HS-27A (cell line): ENCODE results near the gene PCDHGB5.
"Not testable (repeated sequence)": the region's sequence is repeated elsewhere in the genome, so short reads cannot be mapped to it uniquely, and the experiment has no call there.

Experiments used
- DNase-seq: peaks from one replicate; pipeline ENCODE4 v3.0.0-alpha.2; 2012; ENCODE audit warnings: low read depth, missing footprints

PCDHGB5 gene

DNA sequence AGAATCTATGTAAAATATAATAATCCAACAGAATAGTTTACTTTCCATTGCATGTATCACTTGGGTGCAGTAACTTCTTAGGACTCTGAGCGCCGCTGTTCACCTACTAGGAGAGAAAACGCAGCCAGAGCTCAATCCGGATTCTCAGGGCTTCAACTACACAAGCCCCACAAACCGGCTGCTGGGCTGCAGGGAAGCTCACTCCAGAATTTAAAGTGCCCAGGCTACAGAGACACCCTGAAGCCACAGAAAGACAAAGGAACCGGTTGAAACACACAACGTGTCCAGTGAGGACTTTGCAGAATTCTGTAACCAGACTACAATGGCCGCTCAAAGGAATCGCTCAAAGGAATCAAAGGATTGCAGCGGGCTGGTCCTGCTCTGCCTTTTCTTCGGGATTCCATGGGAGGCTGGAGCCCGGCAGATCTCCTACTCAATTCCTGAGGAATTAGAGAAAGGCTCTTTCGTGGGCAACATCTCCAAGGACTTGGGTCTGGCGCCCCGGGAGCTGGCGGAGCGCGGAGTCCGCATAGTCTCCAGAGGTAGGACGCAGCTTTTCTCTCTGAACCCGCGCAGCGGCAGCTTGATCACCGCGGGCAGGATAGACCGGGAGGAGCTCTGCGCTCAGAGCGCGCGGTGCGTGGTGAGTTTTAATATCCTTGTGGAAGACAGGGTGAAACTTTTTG lies 15.2 kb downstream of the PCDHGB5 start, which contains the start of gene PCDHGA10:
Gene PCDHGA10 (plus strand): TSS at position 134 of the 686 bp plus-strand sequence. CDS start 189 bp downstream, at position 323.
- no peak for DNase-seq

DNA sequence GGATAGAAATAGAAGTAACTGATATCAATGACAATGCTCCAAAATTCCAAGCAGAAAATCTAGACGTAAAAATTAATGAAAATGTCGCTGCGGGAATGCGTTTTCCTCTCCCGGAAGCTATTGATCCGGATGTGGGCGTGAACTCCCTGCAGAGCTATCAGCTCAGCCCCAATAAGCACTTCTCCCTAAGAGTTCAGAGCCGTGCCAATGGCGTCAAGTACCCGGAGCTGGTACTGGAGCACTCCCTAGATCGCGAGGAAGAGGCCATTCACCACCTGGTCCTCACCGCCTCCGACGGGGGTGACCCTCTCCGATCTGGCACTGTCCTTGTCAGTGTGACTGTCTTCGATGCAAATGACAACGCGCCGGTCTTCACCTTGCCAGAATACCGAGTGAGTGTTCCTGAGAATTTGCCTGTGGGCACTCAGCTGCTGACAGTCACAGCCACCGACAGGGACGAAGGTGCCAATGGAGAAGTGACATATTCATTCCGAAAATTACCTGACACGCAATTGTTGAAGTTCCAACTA lies 15.9 kb downstream of the PCDHGB5 start:
- DNase-seq: no peak

DNA sequence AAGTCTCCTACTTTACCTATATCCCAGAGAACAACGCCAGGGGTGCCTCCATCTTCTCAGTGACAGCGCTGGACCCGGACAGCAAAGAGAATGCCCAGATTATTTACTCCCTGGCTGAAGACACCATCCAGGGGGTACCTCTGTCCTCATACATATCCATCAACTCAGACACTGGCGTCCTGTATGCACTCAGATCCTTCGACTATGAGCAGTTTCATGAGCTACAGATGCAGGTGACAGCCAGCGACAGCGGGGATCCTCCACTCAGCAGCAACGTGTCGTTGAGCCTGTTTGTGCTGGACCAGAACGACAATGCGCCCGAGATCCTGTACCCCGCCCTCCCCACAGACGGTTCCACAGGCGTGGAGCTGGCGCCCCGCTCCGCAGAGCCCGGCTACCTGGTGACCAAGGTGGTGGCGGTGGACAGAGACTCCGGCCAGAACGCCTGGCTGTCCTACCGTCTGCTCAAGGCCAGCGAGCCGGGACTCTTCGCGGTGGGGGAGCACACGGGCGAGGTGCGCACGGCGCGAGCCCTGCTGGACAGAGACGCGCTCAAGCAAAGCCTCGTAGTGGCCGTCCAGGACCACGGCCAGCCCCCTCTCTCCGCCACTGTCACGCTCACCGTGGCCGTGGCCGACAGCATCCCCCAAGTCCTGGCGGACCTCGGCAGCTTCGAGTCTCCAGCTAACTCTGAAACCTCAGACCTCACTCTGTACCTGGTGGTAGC lies 17.0 kb downstream of the PCDHGB5 start:
- not testable (repeated sequence) for DNase-seq

DNA sequence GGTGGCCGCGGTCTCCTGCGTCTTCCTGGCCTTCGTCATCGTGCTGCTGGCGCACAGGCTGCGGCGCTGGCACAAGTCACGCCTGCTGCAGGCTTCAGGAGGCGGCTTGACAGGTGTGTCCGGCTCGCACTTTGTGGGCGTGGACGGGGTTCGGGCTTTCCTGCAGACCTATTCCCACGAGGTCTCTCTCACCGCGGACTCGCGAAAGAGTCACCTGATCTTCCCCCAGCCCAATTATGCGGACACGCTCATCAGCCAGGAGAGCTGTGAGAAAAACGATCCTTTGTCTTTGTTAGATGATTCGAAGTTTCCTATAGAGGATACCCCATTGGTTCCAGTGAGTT lies 17.5 kb downstream of the PCDHGB5 start:
- DNase-seq: not testable (repeated sequence)

DNA sequence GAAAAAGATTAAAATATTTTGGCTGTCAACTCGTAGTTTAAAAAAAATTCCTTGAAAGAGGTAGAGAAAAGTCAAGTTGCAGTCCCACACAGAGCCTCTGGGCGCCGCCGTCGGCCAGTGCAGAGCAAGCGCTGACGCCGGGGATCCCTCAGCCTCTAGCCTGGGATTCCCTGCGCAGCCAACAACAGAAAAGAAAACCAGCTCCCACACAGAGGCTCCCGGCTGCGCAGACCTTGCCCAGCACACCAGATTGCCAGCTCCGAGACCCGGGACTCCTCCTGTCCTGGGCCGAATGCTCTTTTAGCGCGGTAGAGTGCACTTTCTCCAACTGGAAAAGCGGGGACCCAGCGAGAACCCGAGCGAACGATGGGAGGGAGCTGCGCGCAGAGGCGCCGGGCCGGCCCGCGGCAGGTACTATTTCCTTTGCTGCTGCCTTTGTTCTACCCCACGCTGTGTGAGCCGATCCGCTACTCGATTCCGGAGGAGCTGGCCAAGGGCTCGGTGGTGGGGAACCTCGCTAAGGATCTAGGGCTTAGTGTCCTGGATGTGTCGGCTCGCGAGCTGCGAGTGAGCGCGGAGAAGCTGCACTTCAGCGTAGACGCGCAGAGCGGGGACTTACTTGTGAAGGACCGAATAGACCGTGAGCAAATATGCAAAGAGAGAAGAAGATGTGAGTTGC lies 19.9 kb downstream of the PCDHGB5 start, which contains the start of gene PCDHGB7:
Gene PCDHGB7 (plus strand): TSS at position 184 of the 679 bp plus-strand sequence. CDS start 183 bp downstream, at position 367.
- not testable (repeated sequence) for DNase-seq

DNA sequence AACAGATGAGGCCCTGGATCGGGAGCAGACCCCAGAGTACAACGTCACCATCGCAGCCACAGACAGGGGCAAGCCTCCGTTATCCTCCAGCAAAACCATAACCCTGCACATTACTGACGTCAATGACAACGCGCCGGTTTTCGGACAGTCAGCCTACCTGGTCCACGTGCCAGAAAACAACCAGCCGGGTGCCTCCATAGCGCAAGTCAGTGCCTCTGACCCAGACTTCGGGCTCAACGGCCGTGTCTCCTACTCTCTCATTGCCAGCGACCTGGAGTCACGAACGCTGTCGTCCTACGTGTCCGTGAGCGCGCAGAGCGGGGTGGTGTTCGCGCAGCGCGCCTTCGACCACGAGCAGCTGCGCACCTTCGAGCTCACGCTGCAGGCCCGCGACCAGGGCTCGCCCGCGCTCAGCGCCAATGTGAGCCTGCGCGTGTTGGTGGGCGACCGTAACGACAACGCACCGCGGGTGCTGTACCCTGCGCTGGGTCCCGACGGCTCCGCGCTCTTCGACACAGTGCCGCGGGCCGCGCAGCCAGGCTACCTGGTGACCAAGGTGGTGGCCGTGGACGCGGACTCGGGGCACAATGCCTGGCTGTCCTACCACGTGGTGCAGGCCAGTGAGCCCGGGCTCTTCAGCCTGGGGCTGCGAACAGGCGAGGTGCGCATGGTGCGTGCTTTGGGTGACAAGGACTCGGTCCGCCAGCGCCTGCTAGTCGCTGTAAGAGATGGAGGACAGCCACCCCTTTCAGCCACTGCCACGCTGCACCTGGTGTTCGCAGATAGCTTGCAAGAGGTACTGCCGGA lies 21.5 kb downstream of the PCDHGB5 start:
- no peak for DNase-seq

DNA sequence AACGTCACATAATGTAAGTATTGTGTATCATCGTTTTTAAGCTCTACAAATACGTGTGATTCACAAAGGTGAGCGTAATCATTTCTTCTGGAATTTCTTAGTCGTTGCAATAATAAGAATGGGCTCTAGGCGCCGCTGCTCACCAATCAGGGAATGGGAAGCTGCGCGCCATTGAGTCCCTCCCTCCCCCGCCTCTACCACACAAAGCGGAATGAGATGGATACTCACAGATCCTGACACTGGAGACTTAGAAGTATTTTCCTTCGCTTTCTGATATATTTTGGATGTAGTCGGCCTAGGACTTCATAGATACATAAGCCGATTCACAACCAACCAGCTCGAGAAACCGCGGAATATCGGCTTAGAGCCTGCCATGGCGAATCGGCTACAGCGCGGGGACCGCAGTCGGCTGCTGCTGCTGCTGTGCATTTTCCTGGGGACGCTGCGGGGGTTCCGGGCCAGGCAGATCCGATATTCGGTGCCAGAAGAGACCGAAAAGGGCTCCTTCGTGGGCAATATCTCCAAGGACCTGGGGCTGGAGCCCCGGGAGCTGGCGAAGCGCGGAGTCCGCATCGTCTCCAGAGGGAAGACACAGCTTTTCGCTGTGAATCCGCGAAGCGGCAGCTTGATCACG lies 23.2 kb downstream of the PCDHGB5 start, which contains the start of gene PCDHGA11:
Gene PCDHGA11 (plus strand): TSS at position 197 of the 634 bp plus-strand sequence. CDS start 177 bp downstream, at position 374.
- no peak for DNase-seq

DNA sequence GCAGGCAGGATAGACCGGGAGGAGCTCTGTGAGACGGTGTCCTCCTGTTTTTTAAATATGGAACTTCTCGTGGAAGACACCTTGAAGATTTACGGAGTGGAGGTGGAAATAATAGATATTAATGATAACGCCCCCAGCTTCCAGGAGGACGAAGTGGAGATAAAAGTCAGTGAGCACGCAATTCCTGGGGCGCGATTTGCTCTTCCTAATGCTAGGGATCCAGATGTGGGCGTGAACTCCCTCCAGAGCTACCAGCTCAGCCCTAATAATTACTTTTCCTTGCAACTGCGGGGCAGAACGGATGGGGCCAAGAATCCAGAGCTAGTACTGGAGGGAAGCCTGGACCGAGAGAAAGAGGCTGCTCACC lies 23.7 kb downstream of the PCDHGB5 start:
- no peak for DNase-seq

DNA sequence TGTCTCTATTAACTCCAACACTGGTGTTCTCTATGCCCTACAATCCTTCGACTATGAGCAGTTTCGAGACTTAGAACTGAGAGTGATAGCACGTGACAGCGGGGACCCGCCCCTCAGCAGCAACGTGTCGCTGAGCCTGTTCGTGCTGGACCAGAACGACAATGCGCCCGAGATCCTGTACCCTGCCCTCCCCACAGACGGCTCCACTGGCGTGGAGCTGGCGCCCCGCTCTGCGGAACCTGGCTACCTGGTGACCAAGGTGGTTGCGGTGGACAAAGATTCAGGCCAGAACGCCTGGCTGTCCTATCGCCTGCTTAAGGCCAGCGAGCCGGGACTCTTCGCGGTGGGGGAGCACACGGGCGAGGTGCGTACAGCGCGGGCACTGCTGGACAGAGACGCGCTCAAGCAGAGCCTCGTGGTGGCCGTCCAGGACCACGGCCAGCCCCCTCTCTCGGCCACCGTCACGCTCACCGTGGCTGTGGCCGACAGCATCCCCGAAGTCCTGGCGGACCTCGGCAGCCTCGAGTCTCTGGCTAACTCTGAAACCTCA lies 25.1 kb downstream of the PCDHGB5 start:
- DNase-seq: no peak

DNA sequence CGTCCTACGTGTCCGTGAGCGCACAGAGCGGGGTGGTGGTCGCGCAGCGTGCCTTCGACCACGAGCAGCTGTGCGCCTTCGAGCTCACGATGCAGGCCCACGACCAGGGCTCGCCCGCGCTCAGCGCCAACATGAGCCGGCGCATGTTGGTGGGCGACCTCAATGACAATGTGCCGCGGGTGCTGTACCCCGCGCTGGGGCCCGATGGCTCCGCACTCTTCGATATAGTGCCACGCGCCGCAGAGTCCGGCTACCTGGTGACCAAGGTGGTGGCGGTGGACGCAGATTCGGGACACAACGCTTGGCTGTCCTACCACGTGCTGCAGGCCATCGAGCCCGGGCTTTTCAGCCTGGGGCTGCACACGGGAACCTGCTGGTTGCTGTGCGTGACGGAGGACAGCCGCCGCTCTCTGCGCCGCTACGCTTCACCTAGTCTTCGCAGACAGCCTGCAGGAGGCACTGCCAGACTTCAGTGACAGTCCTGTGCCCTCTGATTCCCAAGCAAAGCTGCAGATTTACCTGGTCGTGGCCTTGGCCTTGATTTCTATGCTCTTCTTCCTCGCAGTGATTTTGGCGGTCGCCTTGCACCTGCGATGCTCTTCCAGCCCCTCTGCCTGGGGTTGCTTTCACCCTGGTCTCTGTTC lies 30.2 kb downstream of the PCDHGB5 start:
- no peak for DNase-seq

DNA sequence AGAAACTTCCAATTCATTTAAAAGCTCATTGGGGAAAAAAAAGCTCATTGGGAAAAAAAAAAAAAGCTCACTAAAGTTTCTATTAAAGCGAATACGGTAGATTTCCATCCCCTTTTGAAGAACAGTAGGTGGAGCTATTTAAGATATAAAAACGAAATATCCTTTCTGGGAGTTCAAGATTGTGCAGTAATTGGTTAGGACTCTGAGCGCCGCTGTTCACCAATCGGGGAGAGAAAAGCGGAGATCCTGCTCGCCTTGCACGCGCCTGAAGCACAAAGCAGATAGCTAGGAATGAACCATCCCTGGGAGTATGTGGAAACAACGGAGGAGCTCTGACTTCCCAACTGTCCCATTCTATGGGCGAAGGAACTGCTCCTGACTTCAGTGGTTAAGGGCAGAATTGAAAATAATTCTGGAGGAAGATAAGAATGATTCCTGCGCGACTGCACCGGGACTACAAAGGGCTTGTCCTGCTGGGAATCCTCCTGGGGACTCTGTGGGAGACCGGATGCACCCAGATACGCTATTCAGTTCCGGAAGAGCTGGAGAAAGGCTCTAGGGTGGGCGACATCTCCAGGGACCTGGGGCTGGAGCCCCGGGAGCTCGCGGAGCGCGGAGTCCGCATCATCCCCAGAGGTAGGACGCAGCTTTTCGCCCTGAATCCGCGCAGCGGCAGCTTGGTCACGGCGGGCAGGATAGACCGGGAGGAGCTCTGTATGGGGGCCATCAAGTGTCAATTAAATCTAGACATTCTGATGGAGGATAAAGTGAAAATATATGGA lies 32.8 kb downstream of the PCDHGB5 start, which contains the start of gene PCDHGA12:
Gene PCDHGA12 (plus strand): TSS at position 176 of the 782 bp plus-strand sequence. CDS start 253 bp downstream, at position 429.
- no peak for DNase-seq

DNA sequence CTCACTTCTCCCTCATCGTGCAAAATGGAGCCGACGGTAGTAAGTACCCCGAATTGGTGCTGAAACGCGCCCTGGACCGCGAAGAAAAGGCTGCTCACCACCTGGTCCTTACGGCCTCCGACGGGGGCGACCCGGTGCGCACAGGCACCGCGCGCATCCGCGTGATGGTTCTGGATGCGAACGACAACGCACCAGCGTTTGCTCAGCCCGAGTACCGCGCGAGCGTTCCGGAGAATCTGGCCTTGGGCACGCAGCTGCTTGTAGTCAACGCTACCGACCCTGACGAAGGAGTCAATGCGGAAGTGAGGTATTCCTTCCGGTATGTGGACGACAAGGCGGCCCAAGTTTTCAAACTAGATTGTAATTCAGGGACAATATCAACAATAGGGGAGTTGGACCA lies 33.5 kb downstream of the PCDHGB5 start:
- no peak for DNase-seq

DNA sequence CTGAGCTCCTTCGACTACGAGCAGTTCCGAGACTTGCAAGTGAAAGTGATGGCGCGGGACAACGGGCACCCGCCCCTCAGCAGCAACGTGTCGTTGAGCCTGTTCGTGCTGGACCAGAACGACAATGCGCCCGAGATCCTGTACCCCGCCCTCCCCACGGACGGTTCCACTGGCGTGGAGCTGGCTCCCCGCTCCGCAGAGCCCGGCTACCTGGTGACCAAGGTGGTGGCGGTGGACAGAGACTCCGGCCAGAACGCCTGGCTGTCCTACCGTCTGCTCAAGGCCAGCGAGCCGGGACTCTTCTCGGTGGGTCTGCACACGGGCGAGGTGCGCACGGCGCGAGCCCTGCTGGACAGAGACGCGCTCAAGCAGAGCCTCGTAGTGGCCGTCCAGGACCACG lies 34.6 kb downstream of the PCDHGB5 start:
- DNase-seq: not testable (repeated sequence)

DNA sequence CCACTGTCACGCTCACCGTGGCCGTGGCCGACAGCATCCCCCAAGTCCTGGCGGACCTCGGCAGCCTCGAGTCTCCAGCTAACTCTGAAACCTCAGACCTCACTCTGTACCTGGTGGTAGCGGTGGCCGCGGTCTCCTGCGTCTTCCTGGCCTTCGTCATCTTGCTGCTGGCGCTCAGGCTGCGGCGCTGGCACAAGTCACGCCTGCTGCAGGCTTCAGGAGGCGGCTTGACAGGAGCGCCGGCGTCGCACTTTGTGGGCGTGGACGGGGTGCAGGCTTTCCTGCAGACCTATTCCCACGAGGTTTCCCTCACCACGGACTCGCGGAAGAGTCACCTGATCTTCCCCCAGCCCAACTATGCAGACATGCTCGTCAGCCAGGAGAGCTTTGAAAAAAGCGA lies 35.0 kb downstream of the PCDHGB5 start:
- DNase-seq: not testable (repeated sequence)

DNA sequence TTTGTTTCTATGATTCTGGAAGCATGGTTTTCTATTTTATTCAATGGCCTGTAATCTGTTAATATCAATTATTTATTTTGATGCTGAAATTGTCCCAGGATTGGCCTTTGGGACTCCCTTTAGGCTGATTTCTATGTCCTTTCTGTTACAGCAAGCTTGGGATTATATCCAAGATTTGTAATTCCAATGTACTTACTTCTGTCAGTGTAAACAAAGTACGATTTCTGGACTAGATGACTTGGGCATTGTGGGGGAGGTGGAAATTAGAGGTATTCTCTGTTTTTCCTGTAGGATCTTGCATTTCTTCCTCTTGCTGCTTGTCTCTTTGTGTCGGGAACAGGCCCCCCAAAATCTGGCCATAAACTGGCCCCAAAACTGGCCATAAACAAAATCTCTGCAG lies 36.3 kb downstream of the PCDHGB5 start:
- DNase-seq: no peak

DNA sequence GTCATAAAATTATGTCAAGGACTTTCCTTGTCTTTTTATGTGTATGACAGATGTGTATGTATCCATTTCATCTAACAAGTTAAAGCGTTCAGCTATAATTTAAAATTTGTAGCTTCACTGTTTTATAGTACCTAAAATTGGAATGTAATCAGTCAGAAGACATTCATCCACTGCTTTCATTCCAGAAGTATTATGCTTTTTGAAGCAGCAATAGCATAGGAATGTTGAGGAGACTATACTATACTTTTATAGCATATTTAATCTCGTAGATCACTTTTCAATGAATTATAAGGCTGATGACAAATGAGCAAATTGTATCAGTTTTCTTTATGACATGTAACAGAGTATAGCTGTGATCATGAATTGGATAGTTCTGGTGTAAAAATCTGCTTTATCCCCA lies 39.5 kb downstream of the PCDHGB5 start:
- no peak for DNase-seq

DNA sequence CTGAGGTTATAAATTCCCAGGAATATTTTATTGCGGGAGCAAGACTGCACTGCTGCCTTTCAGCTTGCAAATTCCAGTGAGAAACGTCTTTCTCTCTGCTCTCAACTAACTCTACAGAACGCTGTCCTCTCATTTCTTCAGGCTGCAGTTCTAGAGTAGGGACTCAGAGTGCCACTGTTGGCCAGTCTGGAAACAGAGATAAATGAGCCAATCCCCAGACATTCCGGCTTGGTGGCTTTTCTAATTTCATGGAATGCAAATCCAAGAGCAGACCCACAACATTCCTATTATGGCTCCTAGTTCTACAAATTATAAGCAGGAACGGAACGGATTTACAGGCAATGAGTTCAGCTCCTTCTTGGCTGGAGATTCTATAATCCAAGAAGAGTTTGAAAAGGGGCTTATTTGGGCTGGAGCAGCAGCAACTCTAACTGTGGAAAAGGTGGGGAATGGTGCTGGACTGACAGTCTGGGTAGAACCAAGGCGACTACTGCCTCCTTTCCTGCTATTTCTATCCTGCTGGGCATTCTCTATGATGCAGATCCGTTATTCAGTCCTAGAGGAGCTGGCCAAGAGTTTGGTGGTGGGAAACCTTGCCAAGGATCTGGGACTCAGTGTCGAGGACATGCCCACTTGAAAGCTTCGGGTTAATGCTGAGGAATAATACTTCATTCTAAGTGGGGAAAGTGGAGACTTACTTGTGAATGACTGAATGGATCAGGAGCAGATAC lies 41.8 kb downstream of the PCDHGB5 start:
- DNase-seq: no peak

DNA sequence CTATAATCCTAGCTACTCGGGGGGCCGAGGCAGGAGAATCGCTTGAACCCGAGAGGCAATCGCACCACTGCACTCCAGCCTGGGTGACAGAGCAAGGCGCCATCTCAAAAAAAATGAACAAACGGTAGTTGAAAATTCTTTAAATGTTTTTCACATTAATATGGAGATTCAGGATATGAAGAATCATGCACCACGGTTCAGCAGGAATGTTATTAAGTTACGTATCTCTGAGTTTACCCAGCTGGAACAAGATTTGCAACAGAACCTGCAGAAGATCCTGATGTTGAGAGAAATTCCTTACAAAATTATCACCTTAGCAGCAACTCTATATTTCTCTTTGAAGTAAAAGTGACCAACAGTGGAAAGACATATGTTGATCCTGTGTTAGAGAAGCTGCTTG lies 42.6 kb downstream of the PCDHGB5 start:
- no peak for DNase-seq
